ENCODE measurements around the gene SRSF7.
A peak's percentile ranks its signal among the peaks of the same experiment; 100 is the strongest.
"Not testable (repeated sequence)": the region's sequence is repeated elsewhere in the genome, so short reads cannot be mapped to it uniquely, and the experiment has no call there.

SRSF7 gene

DNA sequence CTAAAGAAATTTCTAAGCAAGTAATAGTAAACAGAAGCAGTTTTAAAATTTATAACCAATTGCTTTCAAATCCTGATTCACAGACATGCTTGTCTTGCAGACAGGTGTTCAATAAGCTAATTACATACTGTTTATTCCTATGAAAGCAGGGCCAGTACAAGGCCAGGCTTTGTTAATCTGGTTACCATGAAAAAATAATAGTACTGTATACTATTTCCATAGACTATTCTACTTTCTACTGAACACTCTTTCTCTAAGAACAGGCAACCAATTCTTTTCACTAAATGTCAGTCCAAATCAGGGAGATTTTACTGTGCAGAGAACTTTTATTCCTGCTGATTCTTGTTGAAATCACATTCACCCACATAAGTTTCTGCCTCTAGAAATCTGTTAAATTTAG, 2.9 kb upstream of the SRSF7 start:
- DNase-seq (ENCODE audit: low spot score): no peak

DNA sequence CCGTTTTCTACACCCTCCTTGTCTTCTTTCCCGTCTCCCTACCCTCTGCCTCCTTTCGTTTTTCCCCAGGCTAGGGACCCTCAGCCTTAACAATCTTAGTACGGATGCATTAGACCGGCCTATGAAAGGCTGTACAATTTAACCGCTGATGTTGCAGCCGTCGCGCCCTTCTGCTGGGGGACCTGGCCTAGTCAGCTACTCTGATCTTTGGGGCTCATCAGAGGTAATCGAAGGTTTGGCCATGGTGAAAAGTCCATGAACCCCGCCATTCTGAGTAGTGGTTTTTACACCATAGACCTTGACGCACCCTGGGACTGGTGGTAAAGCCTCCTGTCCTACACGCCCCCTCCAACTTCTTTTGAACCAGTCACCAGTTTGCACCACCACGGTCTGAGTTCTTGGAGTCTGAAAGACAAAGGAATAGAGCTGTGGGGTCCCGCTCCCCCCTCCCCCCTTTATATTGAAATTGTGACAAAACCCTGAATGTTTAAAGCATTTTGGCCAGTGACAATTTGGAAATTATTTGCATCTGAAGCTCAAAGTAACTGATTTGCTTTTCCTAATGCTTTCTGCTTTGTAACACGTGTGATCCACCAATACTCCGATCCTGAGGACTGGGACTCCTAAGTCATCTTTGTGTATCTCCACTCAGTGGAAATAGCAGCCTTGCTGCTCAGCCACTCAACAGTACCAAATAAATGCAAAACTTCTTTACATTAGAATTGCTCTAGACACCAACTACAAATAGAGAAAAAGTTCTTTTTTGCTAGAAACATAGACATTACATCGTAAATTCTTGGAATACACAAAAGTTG, 642 bp upstream of the SRSF7 start:
- DNase-seq (ENCODE audit: low spot score): no peak

DNA sequence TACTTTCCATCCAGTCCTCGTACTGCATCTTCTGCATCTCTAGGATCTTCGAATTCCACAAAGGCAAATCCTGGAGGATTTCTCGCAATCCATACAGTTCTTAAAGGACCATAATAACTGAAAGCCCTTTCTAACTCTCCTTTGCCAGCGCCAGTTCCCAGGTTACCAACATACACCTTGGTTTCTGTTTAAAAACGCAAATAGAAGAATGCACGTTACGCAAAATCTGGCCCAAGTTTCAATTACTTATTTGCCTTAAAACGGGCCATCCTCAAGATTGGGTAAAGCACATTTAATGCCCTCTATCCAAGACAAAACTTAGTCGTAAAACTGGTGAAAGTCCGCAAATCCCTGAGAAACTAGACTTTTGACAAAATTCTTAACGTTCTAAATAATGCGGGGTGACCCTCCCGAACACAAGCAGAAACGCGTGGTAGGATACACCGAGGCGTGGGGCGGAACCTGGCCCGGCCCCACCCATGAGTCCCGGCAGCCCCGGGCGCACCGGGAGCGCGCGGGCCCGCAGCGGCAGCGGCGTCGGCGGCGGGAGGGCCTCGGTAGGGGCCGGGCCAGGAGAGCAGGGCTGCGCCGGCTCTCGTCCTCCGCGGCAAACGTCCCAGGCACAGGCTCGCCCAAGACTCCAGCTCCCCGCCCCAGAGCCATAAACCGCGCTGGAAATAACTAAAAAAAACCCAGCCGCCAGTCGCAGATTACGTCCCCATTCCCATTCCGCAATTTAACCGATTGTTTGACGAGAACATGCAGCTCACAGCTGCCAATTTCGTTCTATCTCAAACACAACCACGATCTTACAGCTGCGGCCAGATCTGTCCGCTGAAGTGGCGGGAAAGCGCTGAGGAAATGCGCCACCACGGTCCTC, 910 bp downstream of the SRSF7 start:
- peak; percentile 72 for DNase-seq (ENCODE audit: low spot score)

DNA sequence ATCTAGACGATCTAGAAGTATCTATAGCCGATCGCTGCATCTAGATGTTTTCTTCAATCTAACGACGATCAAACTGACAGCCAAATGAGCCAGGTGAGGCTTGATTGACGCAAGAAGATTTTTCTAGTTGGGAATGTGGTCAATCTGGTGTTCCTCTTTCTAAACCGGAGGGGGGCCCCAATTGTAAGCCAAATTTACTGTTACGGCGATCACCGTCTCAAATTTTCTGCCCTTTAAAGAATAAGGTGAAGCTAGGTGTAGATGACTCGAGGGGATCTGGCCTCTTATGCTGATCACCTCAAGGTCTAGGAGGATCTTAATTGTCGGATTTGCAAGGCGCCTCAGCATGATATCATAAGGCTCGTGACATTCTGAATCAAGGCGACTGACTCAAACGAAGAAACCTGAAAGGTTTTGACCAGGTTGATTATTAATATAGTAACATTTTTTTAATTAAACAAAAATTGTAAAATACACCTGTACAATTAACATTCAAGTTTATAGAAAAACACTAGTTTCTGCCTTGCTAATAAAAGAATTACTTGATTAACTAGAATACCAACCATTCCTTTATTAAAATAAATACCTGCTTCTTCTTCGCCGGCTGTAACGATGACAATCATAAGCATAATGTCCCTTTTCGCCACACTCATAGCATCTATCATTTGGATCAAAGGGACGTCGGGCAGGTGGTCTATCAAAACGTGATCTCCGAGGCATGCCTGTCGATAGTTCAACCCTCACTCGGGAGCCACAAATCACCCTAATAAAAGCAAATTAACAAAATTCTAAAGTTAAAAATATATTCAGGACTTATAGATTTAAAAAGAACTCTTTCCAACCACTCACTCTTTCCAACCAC, 2.0 kb downstream of the SRSF7 start:
- DNase-seq (ENCODE audit: low spot score): no peak

DNA sequence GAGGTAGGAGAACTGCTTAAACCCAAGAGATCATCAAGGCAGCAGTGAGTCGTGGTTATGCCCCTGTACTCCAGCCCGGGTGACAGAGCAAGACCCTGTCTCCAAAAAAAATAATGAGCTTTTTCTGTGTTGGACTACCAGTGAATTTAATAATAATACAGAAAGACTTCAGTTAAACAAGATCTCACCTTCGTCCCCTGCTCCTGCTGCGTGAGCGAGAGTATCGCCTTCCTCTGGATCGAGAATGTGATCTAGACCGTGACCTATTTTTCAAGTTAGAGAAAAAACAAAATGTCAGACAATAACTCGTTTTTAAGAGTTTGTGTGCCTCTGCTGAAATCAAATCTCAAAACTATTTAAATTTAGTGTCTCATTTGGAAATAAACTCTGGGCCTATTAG, 2.8 kb downstream of the SRSF7 start:
- DNase-seq (ENCODE audit: low spot score): no peak

DNA sequence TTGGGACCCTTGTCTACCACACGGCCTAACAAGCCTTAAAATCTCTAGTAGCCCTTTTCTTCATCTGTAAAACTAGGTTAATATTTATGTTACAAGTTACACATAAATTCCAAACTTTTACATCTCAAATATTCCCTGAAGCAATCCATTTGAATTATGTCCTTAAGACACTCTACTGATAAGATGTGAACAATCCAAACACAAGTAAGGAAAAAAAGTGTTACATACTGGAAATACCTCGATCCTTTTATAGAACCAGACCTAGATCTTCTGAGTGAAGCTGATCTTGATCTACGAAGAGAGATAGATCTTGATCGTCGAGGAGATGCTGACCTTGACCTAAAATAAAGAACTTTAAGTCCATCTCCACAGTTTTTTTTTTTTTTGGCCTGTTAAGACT, 3.3 kb downstream of the SRSF7 start:
- DNase-seq (ENCODE audit: low spot score): no peak

DNA sequence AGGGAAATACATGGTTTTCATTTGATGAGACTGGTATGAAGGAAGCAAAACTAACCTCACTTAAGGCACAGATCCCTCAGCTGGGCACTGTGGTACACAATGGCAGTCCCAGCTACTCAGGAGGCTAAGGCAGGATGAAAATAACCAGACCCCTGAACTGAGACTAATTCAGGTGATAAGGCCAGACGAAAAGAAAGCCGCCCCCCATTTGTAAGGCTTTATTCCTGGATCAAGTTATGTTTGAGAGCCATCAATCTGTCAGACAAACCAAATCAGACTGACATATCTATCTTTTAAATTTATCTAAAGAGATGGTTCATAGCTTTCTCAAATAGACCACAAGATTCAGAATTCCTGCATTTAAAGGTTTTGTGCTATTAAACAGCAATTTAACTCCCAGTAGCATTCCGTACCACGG, 4.1 kb downstream of the SRSF7 start:
- DNase-seq (ENCODE audit: low spot score): no peak

DNA sequence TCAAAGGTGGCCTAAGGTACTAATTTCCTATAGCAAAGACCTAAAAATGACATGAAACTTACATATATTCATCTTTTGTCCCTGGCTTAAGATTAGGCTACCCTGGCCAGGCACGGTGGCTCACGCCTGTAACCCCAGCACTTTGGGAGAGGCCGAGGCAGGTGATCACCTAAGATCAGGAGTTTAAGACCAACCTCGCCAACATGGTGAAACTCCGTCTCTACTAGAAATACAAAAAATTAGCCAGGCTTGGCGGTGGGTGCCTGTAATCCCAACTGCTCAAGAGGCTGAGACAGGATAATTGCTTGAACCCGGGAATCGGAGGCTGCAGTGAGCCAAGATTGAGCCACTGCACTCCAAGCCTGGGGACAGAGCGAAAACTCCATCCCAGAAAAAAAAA, 5.9 kb downstream of the SRSF7 start:
- no peak for DNase-seq (ENCODE audit: low spot score)

DNA sequence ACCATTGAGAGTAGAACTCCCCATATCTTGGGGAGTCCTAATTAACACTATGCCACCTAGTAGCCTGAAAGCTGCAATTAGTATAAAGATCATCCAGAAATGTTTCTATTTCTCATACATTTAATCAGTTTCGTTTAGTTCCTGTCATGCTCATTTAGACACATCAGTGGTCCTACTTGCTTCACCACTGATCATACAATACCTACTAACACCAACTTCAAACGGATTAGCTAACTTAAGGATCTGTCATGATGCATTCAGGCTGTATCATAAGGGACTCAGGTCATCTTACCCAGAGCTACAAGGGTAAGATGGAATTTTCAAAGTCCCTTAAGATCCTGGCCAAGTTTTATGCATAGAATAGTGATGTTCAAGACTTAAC, 6.8 kb downstream of the SRSF7 start:
- DNase-seq (ENCODE audit: low spot score): no peak

DNA sequence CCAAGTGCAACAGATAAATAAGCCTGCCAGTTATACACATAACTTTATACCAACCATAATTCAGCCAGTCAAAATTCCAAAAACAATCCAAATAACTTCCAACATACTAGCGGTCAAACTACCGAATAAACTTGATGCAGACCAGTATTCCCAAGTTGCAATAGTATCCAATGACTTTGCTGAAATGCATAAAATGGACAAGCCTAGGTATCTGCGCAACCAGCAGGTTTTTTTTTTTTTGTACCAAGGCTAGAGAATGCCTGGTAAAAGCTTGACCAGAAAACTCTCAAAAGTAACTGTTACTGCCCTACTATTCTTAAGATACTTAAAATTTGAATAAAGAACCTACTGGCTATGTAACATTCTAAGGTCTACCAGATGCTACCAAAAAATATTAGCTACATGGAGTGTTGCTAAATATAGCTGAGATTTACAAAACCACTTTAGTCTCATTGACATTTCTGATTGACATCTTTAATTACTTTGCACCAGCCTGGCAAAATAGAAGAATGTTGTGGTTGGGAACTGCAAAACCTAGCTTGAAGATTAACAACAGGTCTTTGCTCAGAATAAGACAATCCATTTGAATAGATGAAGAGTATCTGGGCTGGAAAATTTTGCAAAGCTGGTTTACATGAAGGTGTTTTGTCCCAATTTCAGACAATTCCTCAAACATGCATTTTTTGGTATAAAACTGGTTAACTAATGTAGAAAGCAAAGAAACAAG, 7.3 kb downstream of the SRSF7 start:
- no peak for DNase-seq (ENCODE audit: low spot score)

DNA sequence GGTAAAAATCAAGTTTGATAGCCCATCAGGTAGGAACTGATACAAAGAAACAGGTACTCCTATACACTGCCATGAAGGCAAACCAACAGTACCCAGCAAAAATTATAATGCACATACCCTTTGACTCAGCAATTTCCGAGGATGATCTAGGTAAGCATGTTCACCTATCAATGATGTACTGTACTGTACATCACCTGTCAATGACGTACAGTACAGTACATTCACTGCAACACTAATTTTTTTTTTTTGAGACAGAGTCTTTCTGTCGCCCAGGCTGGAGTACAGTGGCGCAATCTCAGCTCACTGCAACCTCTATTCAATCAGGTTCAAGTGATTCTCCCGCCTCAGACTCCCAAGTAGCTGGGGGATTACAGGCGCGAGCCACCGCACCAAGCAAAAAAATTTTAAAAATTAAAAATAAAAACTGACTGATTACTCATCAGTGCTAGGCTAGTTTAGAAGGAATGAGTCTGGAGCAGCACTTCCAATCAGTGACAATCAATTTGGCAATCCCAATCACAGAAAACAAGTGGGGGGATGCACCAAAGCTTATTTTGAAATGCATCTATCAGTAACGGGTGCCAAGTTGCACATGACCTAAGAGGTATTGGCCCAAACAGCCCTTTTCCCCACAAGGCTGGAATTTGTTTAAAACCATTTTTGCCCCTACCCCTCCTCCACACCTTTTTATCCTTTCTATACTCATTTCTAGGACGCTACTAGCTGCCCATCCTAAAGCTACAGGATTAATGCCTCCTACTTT, 8.2 kb downstream of the SRSF7 start:
- DNase-seq (ENCODE audit: low spot score): no peak

DNA sequence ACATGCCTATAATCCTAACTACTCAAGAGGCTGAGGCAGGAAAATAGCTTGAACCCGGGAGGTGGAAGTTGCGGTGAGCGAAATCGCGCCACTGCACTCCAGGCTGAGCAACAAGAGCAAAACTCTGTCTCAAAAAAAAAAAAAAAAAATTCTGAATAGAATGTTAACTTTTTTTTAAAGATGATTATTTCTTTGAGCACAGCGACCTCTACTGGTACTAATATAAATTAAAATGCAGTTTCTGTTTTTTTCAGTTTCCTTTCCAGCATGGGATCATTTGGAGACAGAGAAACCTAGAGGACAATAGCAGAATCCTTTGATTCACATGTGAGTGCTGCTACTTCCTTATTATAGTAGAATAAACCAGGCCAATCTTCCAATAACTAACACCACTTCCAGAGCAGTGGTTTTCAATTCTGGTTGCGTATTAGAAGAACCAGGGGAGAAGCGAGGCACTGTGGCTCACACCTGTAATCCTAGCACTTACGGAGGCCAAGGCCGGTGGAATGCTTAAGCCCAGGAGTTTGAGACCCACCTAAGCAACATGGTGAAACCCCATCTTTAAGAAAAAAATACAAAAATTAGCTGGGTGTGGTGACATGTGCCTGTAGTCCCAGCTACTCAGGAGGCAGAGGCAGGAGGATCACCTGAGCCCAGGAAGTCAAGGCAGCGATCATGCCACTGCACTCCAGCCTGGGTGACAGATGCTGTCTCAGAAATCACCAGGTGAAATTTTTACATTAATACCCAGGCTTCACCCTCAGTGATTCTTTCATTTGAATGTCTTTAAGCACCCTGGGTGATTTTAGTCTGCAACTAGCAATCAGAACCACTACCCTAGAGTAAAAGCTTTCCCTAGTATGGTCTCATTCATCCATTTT, 10.1 kb downstream of the SRSF7 start:
- DNase-seq (ENCODE audit: low spot score): peak; percentile 63

DNA sequence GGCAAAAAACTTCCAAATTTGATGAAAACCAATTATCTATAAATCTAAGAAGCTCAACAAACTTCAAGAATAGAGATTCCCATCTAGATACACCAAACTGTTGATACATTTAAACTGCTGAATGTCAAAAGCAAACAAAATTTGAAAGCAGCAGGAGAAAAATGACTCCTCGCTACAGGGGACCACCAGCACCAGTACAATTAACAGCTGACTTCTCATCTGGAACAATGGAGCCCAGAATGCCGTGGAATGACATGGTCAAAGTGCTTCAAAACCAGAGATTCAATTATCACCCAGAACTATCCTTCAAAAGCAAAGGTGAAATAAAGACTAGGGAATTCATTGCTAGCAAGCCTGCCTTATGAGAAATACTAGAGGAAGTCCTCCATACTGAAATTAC, 11.6 kb downstream of the SRSF7 start:
- no peak for DNase-seq (ENCODE audit: low spot score)

DNA sequence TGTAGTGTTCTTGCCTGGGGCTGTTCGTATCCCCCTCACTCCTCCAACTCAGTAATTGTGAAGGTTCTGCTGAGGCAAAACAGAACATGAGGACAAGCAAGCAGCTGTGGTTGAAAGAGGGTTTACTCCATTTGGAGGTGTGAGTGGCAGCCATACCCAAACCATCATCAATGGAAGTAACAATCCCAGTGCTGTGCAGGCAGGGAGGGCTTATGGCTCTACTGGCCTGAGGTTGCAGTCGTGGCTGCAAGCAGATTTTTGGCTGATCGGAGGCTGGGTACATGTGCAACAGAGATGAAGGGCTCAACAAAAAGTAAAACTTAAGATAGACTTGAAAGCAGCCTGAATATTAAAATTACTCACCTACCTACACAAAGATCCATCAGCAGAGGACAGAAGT, 13.2 kb downstream of the SRSF7 start:
- DNase-seq (ENCODE audit: low spot score): no peak

DNA sequence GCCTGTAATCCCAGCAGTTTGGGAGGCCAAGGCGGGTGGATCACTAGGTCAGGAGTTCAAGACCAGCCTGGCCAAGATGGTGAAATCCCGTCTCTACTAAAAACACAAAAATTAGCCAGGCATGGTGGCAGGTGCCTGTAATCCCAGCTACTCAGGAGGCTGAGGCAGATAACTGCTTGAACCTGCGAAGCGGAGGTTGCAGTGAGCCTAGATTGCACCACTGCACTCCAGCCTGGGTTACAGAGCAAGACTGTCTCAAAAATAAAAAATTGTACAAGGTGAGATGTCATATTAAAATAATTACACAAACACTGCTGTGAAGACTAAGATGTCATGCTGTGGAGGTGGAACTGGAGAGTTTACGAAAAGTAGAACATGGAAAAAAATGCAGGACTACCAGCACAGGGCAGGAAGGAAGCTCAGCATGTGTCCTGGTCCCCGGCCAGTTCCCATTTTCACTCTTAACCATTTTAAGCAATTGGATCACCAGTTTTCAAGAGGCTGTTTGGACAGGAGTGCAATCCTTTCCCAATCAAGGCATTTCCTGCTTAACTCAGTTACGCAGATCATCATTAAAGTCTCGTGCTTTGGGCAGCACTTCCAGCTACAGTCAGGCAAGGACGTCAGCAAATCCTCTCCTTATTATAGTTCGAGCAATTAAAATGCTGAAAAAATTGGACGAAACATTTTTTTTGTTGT, 14.0 kb downstream of the SRSF7 start:
- not testable (repeated sequence) for DNase-seq (ENCODE audit: low spot score)

DNA sequence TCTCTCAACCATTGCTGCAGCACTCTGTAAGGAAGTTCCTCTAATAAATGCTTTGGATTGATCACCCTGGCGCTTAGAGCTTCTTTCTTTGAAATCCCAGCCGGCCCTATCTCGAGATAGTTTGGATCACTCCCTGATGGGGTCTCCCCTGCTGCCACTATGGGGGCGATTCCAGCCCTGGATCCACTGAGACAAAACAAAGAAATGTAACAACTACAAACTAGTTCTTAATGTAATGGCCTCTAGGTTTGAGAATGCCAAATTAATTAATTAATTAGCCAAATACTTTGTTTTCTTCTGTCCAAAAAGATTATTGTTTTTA, 15.2 kb downstream of the SRSF7 start:
- DNase-seq (ENCODE audit: low spot score): no peak

DNA sequence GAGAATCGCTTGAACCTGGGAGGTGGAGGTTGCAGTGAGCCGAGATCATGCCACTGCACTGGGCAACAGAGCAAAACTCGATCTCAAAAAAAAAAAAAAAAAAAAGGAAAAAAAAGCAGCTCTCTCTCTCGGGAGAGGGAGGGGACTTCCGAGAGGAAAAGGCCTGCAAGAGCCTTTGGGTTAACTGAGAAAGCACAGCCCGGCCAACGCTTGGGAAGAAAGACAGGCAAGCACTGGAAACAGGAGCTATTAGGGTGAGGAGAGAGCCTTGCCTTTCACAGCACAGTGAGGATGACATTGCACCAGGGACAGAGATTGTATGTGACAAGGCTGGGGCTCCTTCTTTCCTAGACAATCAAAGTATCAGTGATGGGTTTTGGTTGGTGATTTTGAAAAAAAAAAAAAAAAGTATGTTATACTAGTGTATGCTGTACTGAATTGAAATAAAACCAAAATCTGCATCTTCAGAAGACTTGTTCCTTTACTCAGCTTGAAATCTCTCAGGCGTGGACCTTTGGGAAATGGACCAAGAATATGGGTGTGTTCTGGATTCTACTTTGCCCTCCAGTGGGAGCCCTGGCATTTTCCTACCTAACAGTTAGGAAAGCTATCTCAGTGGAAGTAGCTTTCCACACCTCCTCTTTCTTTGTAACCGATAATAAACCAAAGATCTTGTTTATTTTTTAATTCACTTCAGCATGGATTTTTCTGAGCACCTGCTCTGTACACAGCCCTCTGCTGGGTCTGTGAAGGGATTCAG, 16.7 kb downstream of the SRSF7 start:
- no peak for DNase-seq (ENCODE audit: low spot score)

DNA sequence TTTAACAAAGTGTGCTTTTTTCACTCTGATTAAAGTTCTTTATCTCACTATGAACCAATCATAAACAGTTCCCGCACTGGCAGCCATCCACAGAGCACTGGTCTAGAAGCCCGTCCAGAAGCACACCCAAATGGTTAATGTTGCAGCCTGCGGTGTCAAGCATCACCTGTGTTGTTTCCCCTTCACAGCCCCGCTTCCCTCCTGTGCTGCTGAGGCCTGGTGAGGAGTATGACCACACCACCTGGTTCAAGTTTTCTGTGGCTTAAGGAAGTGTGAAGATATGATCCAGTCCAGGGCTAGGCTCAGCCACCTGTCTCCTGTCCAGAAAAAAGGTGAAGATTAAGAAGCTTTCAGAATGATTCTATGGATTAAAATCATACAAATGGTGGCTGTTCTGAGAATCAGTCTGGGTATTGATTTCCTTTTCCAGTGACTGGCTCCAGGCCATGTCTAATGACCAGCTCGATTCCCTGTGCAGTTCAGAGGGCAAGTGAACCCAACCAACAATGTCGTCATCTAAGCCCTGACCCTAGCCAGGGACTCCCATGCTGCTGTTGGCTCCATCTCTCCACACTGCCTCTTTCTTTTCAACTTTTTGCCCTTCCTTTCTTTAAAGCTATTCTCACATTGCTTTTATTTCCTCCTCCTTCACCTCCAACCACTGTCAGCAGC, 17.7 kb downstream of the SRSF7 start:
- DNase-seq (ENCODE audit: low spot score): no peak

All from AG08395 (cell line).